ENCODE measurements around the gene RNASEH2C. TPM values are rescaled to one million over a fixed set of nuclear protein-coding genes. Genes with fewer than 3 reads are reported as not detected.

The RNASEH2C gene
- total RNA-seq, 1 donor from 2014 or later = 50.1 TPM

- Histone ChIP-seq H3K27me3 (ENCODE audit: control insufficient read depth, insufficient read depth, low read length) (no peaks in the 10 kb centered on the region), H3K4me3 (ENCODE audit: low read depth, low read length) (no peak overlapping the region), H3K36me3 (ENCODE audit: control insufficient read depth, insufficient read depth, low read length) (no peaks in the 10 kb centered on the region)
- TF ChIP-seq CTCF (IDR thresholded peaks at IDR 0.05; ENCODE audit: insufficient read depth, low read length, poor library complexity, severe bottlenecking) = no peak
- no peak for DNase-seq (ENCODE audit: low read depth)
These were observed 48.3 kb downstream of the RNASEH2C start for GRCh38 chr11:65672180-65672860.

Other genes with a start within 250 kb of the RNASEH2C start
- gene MALAT1, start 221.8 kb downstream of the RNASEH2C start, total RNA-seq = 1,605 and 1,895 TPM in 2 replicates
- gene SCYL1, start 195.7 kb downstream of the RNASEH2C start, total RNA-seq = 116 and 121 TPM in 2 replicates
- 116 and 122 TPM in 2 replicates for gene LTBP3, start 162.4 kb downstream of the RNASEH2C start, total RNA-seq
- 67.3 and 91.6 TPM in 2 replicates for gene ZNRD2, start 150.3 kb downstream of the RNASEH2C start, total RNA-seq
- gene FAM89B, start 148.3 kb downstream of the RNASEH2C start, total RNA-seq = 63.9 and 68.5 TPM in 2 replicates
- gene EHBP1L1, start 144.7 kb downstream of the RNASEH2C start, total RNA-seq = 19.5 and 20.9 TPM in 2 replicates
- not detected in 2 replicates for gene KCNK7, start 125.0 kb downstream of the RNASEH2C start, total RNA-seq
- 58.3 and 60.8 TPM in 2 replicates for gene MAP3K11, start 106.6 kb downstream of the RNASEH2C start, total RNA-seq
- gene PCNX3, start 105.0 kb downstream of the RNASEH2C start, total RNA-seq = 61.9 and 71.2 TPM in 2 replicates
- 19.6 and 25.8 TPM in 2 replicates for gene SIPA1, start 82.7 kb downstream of the RNASEH2C start, total RNA-seq
- gene RELA, start 57.9 kb downstream of the RNASEH2C start, total RNA-seq = 64.3 and 103 TPM in 2 replicates
- 65.5 and 73.3 TPM in 2 replicates for gene KAT5, start 8.5 kb downstream of the RNASEH2C start, total RNA-seq
- gene AP5B1, start 60.2 kb upstream of the RNASEH2C start, total RNA-seq = 21.5 and 21.7 TPM in 2 replicates
- gene OVOL1, start 66.3 kb upstream of the RNASEH2C start, total RNA-seq = 15.8 and 17.8 TPM in 2 replicates
- 1.4 and 1.9 TPM in 2 replicates for gene SNX32, start 113.2 kb upstream of the RNASEH2C start, total RNA-seq
- gene CFL1, start 137.4 kb upstream of the RNASEH2C start, total RNA-seq = 1,640 and 1,825 TPM in 2 replicates
- 63.6 and 77.5 TPM in 2 replicates for gene MUS81, start 139.6 kb upstream of the RNASEH2C start, total RNA-seq
- 54.1 and 62.0 TPM in 2 replicates for gene EFEMP2, start 152.0 kb upstream of the RNASEH2C start, total RNA-seq
- gene CTSW, start 159.0 kb upstream of the RNASEH2C start, total RNA-seq = not detected in 2 replicates
- gene FIBP, start 167.7 kb upstream of the RNASEH2C start, total RNA-seq = 142 and 144 TPM in 2 replicates
- gene CCDC85B, start 169.9 kb upstream of the RNASEH2C start, total RNA-seq = 48.9 and 58.9 TPM in 2 replicates
- 44.2 and 46.5 TPM in 2 replicates for gene FOSL1, start 179.6 kb upstream of the RNASEH2C start, total RNA-seq
- gene C11orf68, start 198.3 kb upstream of the RNASEH2C start, total RNA-seq = 19.7 and 19.9 TPM in 2 replicates
- gene DRAP1, start 198.6 kb upstream of the RNASEH2C start, total RNA-seq = 106 and 141 TPM in 2 replicates
- not detected in 2 replicates for gene TSGA10IP, start 224.7 kb upstream of the RNASEH2C start, total RNA-seq
- 32.6 and 37.2 TPM in 2 replicates for gene SART1, start 240.9 kb upstream of the RNASEH2C start, total RNA-seq